HG03457 (cell line): Measurements from ENCODE around the gene SGCG.

Source experiments
- ATAC-seq: cut with Tn5 transposase; IDR thresholded peaks from one replicate; pipeline ENCODE4 v1.9.1; 2021; ENCODE audit warnings: moderate number of reproducible peaks; ENCODE audit not compliant: unreplicated experiment

The SGCG gene

DNA sequence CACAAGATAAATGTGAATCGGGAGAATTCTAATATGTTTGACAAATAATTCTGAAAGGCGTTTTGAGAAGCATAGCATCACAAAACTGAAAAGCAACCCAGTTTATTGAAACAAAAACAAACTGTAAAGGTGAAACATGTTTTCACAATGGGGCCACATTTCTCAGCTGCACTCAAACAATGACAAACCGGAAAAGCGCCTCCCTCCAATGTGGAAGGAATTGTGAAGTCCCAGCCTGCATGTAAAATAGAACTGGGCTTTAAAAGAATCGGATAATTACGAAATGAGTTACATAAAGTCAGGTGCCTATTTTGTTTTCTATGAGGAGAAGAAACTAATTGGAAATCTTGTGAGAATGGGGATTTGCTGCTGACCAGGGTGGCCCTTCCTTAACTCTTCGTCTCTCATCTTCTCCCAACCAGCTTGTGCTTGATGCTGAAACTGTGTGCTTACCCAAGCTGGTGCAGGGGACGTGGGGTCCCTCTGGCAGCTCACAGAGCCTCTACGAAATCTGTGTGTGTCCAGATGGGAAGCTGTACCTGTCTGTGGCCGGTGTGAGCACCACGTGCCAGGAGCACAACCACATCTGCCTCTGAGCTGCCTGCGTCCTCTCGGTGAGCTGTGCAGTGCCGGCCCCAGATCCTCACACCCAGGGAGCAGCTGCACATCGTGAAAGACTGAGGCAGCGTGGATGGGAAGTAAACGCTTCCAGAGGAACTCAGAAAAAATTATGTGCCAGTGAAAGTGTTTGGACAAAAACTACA is 143.3 kb downstream of the SGCG start:
- ATAC-seq: no peak

DNA sequence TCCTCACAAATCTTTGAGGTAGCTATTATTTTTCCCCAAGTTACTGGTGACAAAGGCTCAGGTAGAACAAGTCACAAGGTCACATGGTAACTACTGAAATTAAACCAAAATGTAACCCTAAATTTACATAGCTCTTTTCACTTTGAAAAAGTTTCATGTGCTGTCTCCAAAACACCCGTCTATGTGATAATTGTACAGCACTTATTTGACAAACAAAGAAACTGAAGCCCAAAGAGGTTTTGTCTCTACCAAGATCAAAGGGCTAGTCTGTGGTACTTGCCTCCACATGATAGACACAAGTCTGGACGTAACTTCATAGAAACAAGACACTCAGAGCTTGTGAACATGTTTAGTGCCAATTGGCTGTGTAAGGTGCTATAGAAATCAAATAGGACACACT is 144.4 kb downstream of the SGCG start:
- ATAC-seq: no peak

DNA sequence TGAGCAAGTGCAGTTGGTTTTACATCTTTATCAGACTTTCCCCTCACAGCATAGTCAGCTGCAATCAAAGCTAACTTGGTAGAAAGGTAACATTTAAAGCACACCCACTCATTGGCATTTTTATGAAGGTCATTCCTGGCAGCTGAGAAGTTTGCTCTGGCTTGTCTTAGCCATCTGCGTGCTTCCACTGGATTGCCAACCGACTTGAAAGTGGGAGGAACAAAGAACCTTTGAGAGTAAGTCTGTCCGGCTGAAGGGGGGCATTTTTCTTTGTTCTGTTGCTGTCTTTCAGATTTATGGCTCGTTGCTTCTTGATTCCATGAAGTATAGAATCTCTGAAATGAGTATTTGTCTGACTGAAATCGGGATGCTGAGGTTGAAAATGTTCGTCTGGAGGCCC is 149.6 kb downstream of the SGCG start:
- no peak for ATAC-seq

DNA sequence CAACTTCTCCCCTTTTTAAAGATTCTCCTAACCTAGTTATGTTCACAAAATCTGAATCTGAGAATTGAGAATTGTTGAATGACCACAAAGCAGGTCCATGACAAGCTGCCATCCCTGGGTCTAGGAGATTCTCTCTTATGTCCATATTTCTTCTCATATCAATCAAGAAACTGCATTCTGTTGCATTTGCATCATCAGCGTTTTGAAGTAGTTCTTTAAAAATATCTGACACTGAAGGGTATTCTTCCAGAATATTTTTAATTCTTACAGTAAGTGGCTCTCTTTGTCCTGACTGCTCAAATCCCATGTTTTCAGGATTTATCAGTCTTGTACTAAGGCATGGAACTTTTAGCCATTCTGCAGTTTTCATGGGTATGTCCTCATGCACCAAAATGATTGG is 158.4 kb downstream of the SGCG start:
- ATAC-seq: no peak

DNA sequence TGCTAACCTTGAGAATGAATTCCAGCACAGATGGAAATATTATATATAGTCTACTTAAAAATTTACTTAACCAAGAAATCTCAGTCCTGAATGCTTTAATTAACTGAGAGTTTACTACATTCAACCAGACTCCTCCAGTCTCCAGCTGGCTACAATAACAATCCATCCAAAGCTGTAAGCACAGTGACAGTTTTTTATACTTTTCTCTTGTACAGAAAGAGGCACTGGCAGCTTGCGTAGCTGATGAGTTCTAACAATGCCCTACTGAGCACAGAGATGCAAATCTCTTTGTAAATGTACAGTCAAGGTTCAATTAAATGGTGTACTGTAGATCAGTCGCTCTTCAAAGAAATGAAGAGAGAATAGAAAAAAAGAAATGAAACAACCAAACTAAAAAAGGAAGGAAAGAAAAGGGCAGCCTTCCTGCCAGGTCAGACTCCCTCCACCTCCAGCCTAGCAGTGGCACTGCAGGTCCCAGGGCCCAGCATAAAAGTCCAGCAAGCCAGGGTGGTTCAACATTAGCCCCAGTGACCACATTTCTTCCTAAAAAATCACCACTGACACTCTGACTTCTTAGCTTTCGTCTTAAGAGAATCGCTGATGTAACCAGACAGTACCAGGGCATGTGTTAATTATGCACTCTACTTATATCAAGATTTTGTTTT is 164.3 kb downstream of the SGCG start:
- ATAC-seq: no peak

DNA sequence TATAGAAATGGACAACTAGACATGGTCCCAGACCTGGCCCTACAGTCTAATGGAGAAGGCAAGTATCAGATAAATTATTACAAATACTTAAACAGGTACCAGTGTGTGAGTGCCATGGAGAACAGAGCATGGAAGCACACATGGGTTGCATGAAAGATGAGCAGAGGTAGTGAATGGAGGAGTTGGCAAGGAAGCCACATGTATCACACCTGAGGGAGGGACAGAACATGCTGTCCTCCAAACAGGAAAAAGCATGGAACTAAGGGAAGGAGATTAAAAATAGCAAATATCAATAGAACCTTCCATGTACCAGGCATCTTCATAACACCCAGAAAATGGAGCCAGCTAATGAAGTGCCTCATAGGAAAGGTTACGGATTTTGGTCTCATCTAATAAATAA is 166.8 kb downstream of the SGCG start:
- ATAC-seq: no peak

DNA sequence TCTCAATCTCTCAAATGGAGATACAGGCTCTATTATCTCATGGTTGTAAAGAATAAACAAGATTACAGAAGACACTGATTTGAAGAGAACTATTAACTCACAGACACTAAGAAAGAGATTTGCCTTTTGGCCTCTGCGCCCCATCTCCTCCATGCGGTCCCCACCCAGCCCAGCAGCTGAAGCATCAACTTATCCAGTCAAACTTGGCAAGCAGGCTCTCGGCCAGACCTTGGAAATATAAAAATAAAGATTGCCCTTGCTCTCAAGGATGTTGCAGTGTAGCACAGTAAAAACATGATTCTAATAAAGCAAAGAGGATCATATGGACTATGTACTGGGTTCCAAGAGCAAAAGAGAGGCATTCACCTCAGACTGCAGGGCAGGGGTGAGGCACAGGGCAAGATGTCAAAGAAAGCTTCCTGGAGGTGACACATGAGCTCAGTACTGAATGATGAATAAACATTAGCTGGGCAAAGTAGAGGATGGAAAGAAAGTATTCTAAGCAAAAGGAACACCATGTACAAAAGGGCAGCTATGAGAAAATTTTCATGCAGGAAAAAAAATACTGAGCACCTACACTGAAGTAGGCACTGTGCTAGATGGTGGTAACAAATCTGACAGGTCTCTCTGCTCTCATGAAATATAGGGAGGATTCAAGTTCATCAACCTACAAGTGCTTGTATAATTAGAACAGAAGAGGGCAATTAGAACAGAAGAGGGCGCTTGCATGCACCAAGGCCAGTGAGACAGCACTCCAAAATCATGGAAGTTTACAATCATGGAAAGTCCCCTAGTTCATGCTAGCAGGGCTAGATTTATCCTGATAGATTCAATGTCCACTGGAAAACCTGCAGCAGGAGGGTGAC is 167.7 kb downstream of the SGCG start:
- ATAC-seq: no peak

DNA sequence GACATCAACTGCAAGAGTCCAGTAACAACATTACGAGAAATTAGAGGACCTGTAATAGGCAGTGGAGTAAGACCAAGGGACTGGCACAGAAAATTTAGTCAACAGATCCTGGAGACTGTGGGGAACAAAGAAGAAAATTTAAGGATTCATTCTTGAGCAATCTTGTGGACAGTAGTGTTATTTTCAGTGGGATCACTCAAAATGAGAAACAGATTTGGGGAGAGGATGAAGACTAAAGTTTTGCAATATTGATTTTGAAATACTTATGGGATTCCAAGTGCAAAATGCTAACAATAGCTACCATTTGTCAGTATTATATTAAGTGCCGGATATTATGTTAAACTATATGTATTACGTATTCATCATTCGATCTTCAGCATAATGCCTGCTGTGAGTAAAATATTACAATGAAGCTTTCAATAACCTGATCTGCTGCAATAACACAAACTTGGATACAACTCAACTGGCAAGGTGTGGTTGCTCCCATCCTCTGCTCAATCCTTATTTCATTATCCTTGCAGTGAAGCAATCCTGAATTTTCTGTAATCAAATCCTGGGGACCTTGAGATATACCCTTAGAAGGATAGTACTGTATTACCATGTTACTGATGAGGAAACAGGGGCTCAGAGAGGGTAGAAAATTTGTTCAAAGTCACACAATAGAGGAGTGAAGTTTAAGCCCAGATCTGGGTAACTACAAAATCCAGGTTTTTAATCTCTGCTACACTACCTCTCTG is 168.6 kb downstream of the SGCG start:
- no peak for ATAC-seq

DNA sequence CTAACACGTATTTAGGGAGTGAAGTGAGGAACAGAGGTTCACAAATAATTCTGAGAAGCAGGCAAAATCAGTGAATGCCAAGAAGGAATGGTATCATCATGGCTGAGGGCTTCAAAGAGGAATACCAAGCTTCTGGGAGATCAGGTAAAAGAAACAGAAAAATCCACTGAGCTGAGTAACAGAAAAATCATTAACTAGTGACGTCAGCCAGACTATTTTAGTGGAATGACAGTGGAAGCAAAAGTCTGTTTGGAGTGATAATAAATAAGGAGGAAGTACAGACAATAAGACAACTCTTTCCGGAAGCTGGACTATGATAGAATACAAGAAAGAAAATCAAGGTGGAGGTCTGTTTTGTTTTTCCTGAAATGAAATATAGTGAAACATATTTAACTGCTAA is 169.2 kb downstream of the SGCG start:
- no peak for ATAC-seq

DNA sequence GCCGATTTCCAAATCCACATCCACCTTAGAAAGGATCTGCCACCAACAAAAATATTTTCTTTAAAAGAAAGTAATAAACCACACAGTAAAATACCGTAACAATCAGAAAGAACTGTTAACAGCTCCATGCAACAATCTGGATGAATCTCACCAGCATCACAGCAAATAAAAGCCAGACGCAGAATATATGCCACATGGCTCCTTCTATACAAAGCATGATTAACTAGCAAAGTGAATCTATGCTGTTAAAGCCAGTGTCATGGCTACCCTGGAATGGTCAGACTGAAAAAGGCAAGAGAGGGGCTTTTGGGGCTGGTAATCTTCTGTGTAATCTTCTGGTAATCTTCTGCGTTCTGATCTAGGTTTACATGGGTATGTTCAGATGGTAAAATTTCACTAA is 171.4 kb downstream of the SGCG start:
- no peak for ATAC-seq

DNA sequence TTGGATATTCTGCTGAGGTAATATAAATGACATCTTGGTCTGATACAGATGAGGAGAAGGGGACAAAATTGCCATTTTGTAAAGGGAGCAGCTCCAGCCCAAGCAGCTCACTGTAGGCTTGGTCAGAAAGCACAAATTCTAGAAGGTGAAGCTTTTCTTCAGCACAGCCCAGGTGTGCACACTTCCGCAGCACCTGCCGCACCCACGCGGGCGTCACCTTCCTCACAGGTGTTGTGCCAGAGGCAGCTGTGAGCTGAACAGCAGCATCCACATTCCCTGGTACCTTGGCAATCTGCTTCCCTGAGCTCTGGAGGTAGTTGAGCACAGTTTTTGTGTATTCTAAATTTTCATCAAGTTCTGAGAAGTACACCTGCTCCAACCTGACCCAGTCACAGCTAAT is 173.7 kb downstream of the SGCG start:
- no peak for ATAC-seq

DNA sequence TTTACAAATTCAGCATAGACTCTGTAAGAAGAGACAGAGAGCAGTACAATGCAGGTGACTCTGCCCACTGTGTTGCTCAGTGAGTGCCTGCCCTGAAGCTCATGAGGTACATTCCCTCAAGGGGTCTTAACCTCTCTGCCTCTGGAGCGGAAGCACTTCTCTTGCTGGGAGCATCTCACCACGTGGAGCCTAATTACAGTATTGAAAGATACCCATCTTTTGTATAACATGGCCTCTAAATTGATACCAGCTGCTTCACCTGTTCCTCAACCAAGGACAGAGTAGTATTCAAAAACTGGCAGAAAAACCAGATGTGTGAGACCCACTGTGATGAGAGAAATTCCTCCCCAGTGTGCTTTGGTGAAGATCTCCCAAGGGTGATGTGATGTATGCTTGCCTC is 175.6 kb downstream of the SGCG start:
- ATAC-seq: no peak

DNA sequence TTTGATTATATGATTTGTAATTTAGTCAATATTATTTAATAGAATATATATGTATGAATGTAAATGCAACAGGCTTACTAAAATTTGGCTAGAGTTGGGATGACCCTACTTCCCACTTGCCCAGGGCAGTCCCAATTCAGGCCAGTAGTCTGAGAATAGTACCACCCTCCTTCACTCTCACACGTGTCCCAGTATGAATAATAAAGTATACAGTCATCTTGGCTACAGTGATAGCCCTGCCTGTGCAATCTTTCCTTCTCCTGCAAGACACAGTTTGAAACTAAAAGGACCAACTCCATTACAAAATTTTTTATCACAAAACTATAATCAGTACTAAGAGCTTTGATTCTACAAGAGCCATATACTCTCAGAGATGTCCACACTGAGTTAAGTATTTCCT is 176.6 kb downstream of the SGCG start:
- no peak for ATAC-seq

DNA sequence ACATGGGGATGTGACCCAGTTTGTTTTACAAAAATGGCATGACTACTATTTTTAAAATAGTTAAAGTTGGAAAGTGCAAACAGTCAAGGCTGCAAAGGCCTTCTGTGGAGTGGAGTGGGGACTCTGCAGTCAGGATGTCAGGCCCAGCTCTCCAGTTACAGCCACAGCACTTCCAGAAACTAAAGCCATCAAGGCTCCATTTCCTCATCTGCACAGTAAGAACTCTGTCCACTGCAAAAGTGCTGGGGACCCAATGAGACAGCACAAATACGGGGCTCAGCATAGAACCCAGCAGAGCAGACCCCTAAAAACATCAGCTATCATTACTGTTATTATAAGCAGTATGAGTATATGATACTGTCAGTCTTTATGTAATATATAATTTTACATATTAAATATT is 179.1 kb downstream of the SGCG start:
- ATAC-seq: no peak

DNA sequence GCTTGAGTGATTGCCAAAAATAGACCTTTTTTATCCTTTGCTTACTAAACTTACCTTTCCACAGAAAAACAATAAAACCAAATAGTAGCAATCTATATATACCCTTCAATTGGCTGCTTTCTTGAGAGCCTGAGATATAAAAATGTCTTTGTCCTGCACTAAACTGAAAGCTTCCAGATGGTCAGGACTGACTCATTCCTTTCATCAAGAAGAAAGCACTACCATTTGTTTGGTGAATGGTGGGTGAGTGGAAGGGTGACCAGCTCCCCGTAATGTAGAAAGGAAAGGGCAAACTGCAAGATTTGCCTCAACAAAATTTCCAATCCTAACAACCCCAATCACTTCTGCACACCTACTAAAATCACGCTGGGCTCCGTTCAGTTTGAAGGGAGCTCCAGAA is 184.9 kb downstream of the SGCG start:
- no peak for ATAC-seq

DNA sequence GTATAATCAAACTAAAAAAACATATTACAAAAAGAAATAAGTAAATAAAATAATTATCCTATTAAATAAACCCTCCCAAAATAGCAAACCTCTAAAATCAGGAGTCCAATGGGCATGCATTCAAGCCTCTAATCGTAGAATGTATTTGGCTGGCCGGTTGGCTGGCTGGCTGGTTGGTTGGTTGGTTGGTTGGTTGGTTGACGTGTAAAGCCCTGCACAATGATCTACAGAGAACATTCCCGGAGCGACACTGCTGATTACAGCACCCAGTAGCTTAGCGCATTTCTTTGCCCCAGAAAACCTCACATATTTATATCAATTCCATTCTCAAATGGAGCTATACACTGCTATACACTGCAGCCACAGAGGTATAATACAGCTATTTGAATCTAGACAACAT is 187.1 kb downstream of the SGCG start:
- no peak for ATAC-seq

DNA sequence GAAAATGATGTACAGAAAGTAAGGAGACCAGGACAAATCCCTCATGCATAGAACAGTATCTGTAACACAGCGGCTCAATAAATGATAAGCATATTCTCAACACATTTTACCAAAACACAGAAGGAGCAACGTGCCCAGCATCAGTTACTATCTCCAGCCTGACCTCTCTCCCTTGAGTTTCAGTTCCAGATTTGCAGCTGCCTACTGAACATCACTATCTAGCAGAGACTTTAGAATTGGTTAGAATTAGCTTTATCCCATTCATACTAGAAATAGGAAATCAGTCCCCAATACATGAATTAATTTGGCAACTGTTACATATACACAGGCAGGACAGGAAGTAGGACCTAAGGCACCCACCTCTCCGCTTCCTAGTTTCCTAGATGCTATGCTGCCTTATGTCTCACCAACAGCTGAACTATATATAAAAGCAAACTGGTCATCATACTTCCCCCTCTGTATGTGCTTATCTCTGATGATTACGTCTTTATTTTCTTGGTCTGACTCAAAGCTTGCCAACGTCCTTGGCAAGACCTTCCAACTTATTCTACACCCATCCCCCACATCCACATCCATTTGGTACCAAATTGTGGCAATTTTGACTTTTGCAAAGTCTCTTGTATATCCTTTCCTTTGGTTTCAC is 191.6 kb downstream of the SGCG start:
- ATAC-seq: no peak
